ENCODE data around the gene ADAMTS17. TPM values are rescaled to one million over a fixed set of nuclear protein-coding genes. Genes with fewer than 3 reads are reported as not detected.

ADAMTS17 gene
- total RNA-seq, 1 donor from 2014 or later = 1.5 TPM

- no peak for DNase-seq (ENCODE audit: extremely low spot score, unreplicated experiment)
- Mint-ChIP-seq H3K27ac (ENCODE audit: unreplicated experiment) (no peak overlapping the region), H3K4me3 (ENCODE audit: unreplicated experiment) (no peak overlapping the region), H3K27me3 (ENCODE audit: unreplicated experiment) (peaks cover 13% of the 10 kb centered on the region), H3K4me1 (ENCODE audit: unreplicated experiment) (peaks cover 4% of the 10 kb centered on the region), H3K36me3 (ENCODE audit: unreplicated experiment) (no peaks in the 10 kb centered on the region), H3K9me3 (ENCODE audit: unreplicated experiment) (no peaks in the 10 kb centered on the region)
- TF ChIP-seq CTCF (IDR thresholded peaks at IDR 0.05) = no peak
These were observed 346.2 kb downstream of the ADAMTS17 start for GRCh38 chr15:99995543-99995942.

- no peak overlapping the region for H3K4me3 Mint-ChIP-seq (ENCODE audit: unreplicated experiment)
- H3K27ac Mint-ChIP-seq (ENCODE audit: unreplicated experiment) = no peak overlapping the region
- peaks cover 4% of the 10 kb centered on the region for H3K4me1 Mint-ChIP-seq (ENCODE audit: unreplicated experiment)
- H3K36me3 Mint-ChIP-seq (ENCODE audit: unreplicated experiment) = no peaks in the 10 kb centered on the region
- DNase-seq (ENCODE audit: extremely low spot score, unreplicated experiment) = no peak
- no peaks in the 10 kb centered on the region for H3K9me3 Mint-ChIP-seq (ENCODE audit: unreplicated experiment)
- no peak for TF ChIP-seq CTCF (IDR thresholded peaks at IDR 0.05)
- H3K27me3 Mint-ChIP-seq (ENCODE audit: unreplicated experiment) = peaks cover 15% of the 10 kb centered on the region
These were observed 346.9 kb downstream of the ADAMTS17 start for GRCh38 chr15:99994849-99995248.

- Mint-ChIP-seq H3K9me3 (ENCODE audit: unreplicated experiment) (no peaks in the 10 kb centered on the region), H3K4me3 (ENCODE audit: unreplicated experiment) (no peak overlapping the region), H3K27me3 (ENCODE audit: unreplicated experiment) (peaks cover 15% of the 10 kb centered on the region), H3K36me3 (ENCODE audit: unreplicated experiment) (no peaks in the 10 kb centered on the region), H3K4me1 (ENCODE audit: unreplicated experiment) (peaks cover 2% of the 10 kb centered on the region), H3K27ac (ENCODE audit: unreplicated experiment) (no peak overlapping the region)
- no peak for TF ChIP-seq CTCF (IDR thresholded peaks at IDR 0.05)
- no peak for DNase-seq (ENCODE audit: extremely low spot score, unreplicated experiment)
These were observed 348.1 kb downstream of the ADAMTS17 start for GRCh38 chr15:99993681-99994131.

- Mint-ChIP-seq H3K4me1 (ENCODE audit: unreplicated experiment) (peaks cover 1% of the 10 kb centered on the region), H3K36me3 (ENCODE audit: unreplicated experiment) (no peaks in the 10 kb centered on the region), H3K4me3 (ENCODE audit: unreplicated experiment) (no peak overlapping the region), H3K27ac (ENCODE audit: unreplicated experiment) (no peak overlapping the region), H3K9me3 (ENCODE audit: unreplicated experiment) (peaks cover 1% of the 10 kb centered on the region), H3K27me3 (ENCODE audit: unreplicated experiment) (peaks cover 15% of the 10 kb centered on the region)
- DNase-seq (ENCODE audit: extremely low spot score, unreplicated experiment) = no peak
- no peak for TF ChIP-seq CTCF (IDR thresholded peaks at IDR 0.05)
These were observed 348.5 kb downstream of the ADAMTS17 start for GRCh38 chr15:99993262-99993661.

- DNase-seq (ENCODE audit: extremely low spot score, unreplicated experiment) = no peak
- H3K4me3 Mint-ChIP-seq (ENCODE audit: unreplicated experiment) = no peak overlapping the region
- TF ChIP-seq CTCF (IDR thresholded peaks at IDR 0.05) = no peak
- peaks cover 4% of the 10 kb centered on the region for H3K9me3 Mint-ChIP-seq (ENCODE audit: unreplicated experiment)
- H3K36me3 Mint-ChIP-seq (ENCODE audit: unreplicated experiment) = no peaks in the 10 kb centered on the region
- peaks cover 1% of the 10 kb centered on the region for H3K4me1 Mint-ChIP-seq (ENCODE audit: unreplicated experiment)
- no peak overlapping the region for H3K27ac Mint-ChIP-seq (ENCODE audit: unreplicated experiment)
- H3K27me3 Mint-ChIP-seq (ENCODE audit: unreplicated experiment) = peaks cover 15% of the 10 kb centered on the region
These were observed 349.1 kb downstream of the ADAMTS17 start for GRCh38 chr15:99992611-99993231.

Measured in osteocyte (in vitro differentiated cells).